ENCODE results near the gene GABRB2.

DNA sequence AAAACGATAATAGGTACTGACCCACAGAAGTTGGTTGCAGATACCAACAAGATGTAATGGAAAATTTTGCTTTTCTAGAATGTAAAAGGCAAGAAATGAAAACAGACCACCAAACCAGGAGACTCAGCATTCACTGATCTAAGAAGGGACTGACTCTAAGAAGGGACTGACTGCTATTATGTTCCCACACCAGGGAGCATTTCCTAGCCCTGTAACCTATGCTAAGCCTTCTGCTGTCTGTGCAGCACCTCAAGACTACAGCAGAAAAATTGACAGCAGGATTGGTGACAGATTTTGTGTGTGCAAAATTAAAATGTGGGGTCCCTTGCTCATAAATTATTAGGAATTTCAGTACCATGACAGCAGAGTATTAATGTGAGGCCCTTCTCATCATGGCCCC is 154.8 kb downstream of the GABRB2 start:
- no peak for TF ChIP-seq FOXA1 (IDR thresholded peaks at IDR 0.05)
- no peak for TF ChIP-seq FOXM1 (IDR thresholded peaks at IDR 0.05; ENCODE audit: borderline replicate concordance)
- TF ChIP-seq ZNF384 (IDR thresholded peaks at IDR 0.05) = no peak
- TF ChIP-seq, protein P1, sequence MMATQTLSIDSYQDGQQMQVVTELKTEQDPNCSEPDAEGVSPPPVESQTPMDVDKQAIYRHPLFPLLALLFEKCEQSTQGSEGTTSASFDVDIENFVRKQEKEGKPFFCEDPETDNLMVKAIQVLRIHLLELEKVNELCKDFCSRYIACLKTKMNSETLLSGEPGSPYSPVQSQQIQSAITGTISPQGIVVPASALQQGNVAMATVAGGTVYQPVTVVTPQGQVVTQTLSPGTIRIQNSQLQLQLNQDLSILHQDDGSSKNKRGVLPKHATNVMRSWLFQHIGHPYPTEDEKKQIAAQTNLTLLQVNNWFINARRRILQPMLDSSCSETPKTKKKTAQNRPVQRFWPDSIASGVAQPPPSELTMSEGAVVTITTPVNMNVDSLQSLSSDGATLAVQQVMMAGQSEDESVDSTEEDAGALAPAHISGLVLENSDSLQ (IDR thresholded peaks at IDR 0.05) = no peak
- no peak for TF ChIP-seq LEF1 (IDR thresholded peaks at IDR 0.05; ENCODE audit: borderline replicate concordance)
- TF ChIP-seq SP1 (IDR thresholded peaks at IDR 0.05) = no peak
- no peak for TF ChIP-seq ELF4 (IDR thresholded peaks at IDR 0.05)
- no peak for TF ChIP-seq ARNT (IDR thresholded peaks at IDR 0.05)
